NT2/D1 (cell line): ENCODE results near the gene ABCC8.

Experiments
- DNase-seq: peaks from one replicate; pipeline ENCODE4 v3.0.0-alpha.2; 2011; ENCODE audit warnings: low read depth, low spot score
- H3K27me3 ChIP-seq: 2 replicates; pipeline ENCODE4 v1.6.0; 2011; ENCODE audit warnings: mild to moderate bottlenecking; ENCODE audit not compliant: insufficient read length, insufficient read depth
- H3K36me3 ChIP-seq: 2 replicates; pipeline ENCODE4 v1.6.1; 2011; ENCODE audit warnings: mild to moderate bottlenecking, low read length, mixed read lengths; ENCODE audit not compliant: insufficient read depth, insufficient read length
- H3K4me1 ChIP-seq: 2 replicates; pipeline ENCODE4 v1.5.1; 2011; ENCODE audit not compliant: insufficient read depth, insufficient read length
- H3K4me3 ChIP-seq: 2 replicates; pipeline ENCODE4 v1.5.1; 2011; ENCODE audit warnings: low read depth; ENCODE audit not compliant: insufficient read length
- H3K9ac ChIP-seq: 2 replicates; pipeline ENCODE4 v1.6.0; 2011; ENCODE audit warnings: low read depth; ENCODE audit not compliant: insufficient read length
- H3K9me3 ChIP-seq: 2 replicates; pipeline ENCODE4 v1.5.1; 2011; ENCODE audit warnings: mild to moderate bottlenecking, low read length; ENCODE audit not compliant: insufficient read depth
- SUZ12 ChIP-seq: IDR thresholded peaks from 2 replicates; pipeline ENCODE4 v1.6.1; 2011; ENCODE audit not compliant: insufficient read length, insufficient read depth; ENCODE audit errors: extremely low read depth
- YY1 ChIP-seq: IDR thresholded peaks from 2 replicates; pipeline ENCODE4 v1.6.1; 2011; ENCODE audit not compliant: insufficient read length, insufficient read depth
- ZNF274 ChIP-seq: IDR thresholded peaks from 2 replicates; pipeline ENCODE4 v1.6.1; 2011; ENCODE audit warnings: mild to moderate bottlenecking, low read depth, low read length

Gene ABCC8

DNA sequence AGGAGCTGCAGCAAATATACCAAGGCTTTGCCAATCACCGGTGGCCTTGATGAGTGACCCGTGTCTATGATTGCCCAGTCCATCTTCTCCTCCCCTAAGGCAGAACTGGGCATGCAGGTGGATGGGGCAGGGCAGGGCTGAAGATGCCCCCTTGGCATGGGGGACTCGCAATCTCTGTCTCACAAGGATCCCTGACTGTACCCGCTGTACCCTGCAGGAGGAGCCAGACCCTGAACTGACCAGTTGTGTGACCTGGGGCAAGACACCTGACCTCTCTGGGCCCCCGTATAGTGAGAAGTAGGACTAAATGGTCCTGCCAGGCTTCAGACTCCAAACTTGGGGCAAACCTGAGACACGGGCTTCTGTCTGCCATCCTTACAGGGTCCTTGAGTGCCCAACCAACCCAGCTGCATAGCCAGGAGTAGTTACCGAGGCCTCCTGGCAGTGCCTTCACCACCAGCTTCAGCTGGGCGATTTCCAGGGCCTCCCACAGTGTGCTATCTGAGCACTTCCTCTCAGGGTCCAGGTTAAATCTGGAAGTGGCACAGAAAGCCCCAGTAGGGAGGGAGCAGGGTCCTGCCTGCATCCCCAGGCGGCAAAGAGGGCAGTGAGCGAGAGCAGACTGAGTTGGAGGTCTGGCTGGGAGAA is 81.8 kb downstream of the ABCC8 start:
- H3K27me3 ChIP-seq = peaks cover 17% of the 10 kb centered on the region
- DNase-seq = no peak
- H3K9ac ChIP-seq = no peak overlapping the region
- peaks cover 5% of the 10 kb centered on the region for H3K4me1 ChIP-seq
- TF ChIP-seq SUZ12 = no peak
- TF ChIP-seq YY1 = no peak
- no peak for TF ChIP-seq ZNF274
- H3K9me3 ChIP-seq = no peaks in the 10 kb centered on the region
- no peaks in the 10 kb centered on the region for H3K36me3 ChIP-seq
- H3K4me3 ChIP-seq = no peak overlapping the region

GRCh38 chr11:17393472-17393871 is 83.2 kb downstream of the ABCC8 start:
- no peaks in the 10 kb centered on the region for H3K9me3 ChIP-seq
- no peak for TF ChIP-seq YY1
- TF ChIP-seq ZNF274 = no peak
- TF ChIP-seq SUZ12 = no peak
- H3K4me1 ChIP-seq = peaks cover 7% of the 10 kb centered on the region
- no peak overlapping the region for H3K9ac ChIP-seq
- no peak for DNase-seq
- H3K27me3 ChIP-seq = peaks cover 21% of the 10 kb centered on the region
- H3K36me3 ChIP-seq = no peaks in the 10 kb centered on the region
- H3K4me3 ChIP-seq = no peak overlapping the region

DNA sequence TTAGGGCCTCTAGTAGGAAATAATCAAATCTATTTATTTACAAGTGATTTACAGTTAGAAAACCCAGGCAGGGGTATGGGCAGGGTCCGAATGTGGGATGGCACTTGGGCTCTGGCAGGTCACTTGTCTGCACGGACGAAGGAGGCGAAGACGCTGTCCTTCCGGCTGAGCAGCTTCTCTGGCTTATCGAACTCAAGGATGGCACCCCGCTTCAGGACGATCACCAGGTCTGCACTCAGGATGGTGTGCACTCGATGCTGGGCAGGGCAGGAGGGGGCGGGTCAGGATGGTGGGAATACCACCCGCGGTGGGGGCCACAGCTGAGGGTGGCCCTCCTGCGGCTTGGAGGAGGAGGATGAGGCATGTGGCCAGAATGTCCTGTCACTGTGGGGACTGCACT is 83.8 kb downstream of the ABCC8 start:
- H3K27me3 ChIP-seq = peaks cover 22% of the 10 kb centered on the region
- H3K9ac ChIP-seq = no peak overlapping the region

GRCh38 chr11:17391493-17392355 is 84.9 kb downstream of the ABCC8 start:
- peaks cover 30% of the 10 kb centered on the region for H3K27me3 ChIP-seq
- TF ChIP-seq SUZ12 (no peak), ZNF274 (no peak), YY1 (no peak)
- no peak overlapping the region for H3K4me3 ChIP-seq
- no peak overlapping the region for H3K9ac ChIP-seq
- H3K36me3 ChIP-seq = no peaks in the 10 kb centered on the region
- no peak for DNase-seq
- peaks cover 7% of the 10 kb centered on the region for H3K4me1 ChIP-seq
- H3K9me3 ChIP-seq = no peaks in the 10 kb centered on the region; the same call in 1 of the 2 replicates

More for the DNA sequence above, 83.8 kb downstream of the ABCC8 start:
- no peak overlapping the region for H3K4me3 ChIP-seq
- no peak for DNase-seq
- no peaks in the 10 kb centered on the region for H3K36me3 ChIP-seq
- peaks cover 7% of the 10 kb centered on the region for H3K4me1 ChIP-seq
- TF ChIP-seq YY1 = no peak
- no peak for TF ChIP-seq ZNF274
- no peak for TF ChIP-seq SUZ12
- H3K9me3 ChIP-seq = no peaks in the 10 kb centered on the region

DNA sequence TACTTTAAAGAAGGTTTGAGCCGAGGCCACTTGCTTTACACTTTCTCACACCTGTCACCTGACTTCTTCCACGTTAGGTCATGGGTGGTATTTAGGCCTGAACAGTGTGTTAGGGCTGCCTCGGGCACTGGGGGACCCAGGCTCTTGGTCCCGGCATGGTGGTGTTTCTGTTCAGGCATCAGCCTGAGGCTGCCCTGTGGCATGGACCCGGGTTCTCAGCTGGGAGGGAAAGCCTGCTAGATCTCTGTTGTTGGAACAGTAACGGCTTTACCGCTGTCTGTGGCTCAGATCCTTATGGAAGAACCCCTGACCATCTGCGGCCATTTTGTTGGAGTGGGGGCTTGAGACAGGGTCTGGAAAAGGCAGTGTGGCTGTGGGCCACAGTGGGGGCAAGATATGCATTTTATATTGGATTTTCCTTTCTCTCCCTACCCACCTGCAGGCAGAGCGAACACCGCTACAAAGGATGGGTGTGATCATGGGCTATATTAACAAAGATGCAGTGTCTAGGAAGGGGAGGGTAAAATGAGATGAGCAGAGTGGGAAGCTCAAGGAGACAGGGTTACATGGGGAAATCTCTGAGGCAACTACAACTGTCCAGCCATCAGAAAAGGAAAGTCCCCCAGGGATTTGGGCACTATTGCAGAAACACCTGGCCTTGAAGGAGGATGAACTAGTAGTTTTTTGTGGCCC is 86.5 kb downstream of the ABCC8 start:
- no peak for DNase-seq
- H3K4me3 ChIP-seq = no peak overlapping the region
- H3K9me3 ChIP-seq = no peaks in the 10 kb centered on the region; the same call in 1 of the 2 replicates
- H3K27me3 ChIP-seq = peaks cover 30% of the 10 kb centered on the region
- peak overlapping the region; percentile 36 for H3K9ac ChIP-seq
- no peaks in the 10 kb centered on the region for H3K36me3 ChIP-seq
- TF ChIP-seq YY1 (no peak), SUZ12 (no peak), ZNF274 (no peak)
- H3K4me1 ChIP-seq = peaks cover 19% of the 10 kb centered on the region

GRCh38 chr11:17389211-17389956 is 87.3 kb downstream of the ABCC8 start:
- no peak for TF ChIP-seq ZNF274
- no peak for TF ChIP-seq SUZ12
- TF ChIP-seq YY1 = no peak
- H3K9me3 ChIP-seq = no peaks in the 10 kb centered on the region; the same call in 1 of the 2 replicates
- peaks cover 19% of the 10 kb centered on the region for H3K4me1 ChIP-seq
- H3K9ac ChIP-seq = peak overlapping the region; percentile 72
- no peaks in the 10 kb centered on the region for H3K36me3 ChIP-seq
- DNase-seq = peak; percentile 68
- peaks cover 30% of the 10 kb centered on the region for H3K27me3 ChIP-seq
- peak overlapping the region; percentile 42 for H3K4me3 ChIP-seq
